Mammary microvascular endothelial cell (primary cell): ENCODE results near the gene EPC1. TPM values are rescaled to one million over a fixed set of nuclear protein-coding genes. Genes with fewer than 3 reads are reported as not detected.

Source experiments
- total RNA-seq: library from RNA; depleted of rRNA; stranded (reverse); fragments of >200 nt; gene quantifications from 2 replicates; pipeline ENCODE4 v1.2.3, GENCODE V29; 2015

The EPC1 gene
- total RNA-seq = 12.1 and 17.0 TPM in 2 replicates

GRCh38 chr10:32346551-32347362, at the start of gene EPC1:
Gene EPC1 (minus strand): TSS chr10:32347158. CDS start chr10:32346915, 243 bp downstream.

Other genes starting within 250 kb of the EPC1 start
- gene CCDC7, start 99.0 kb upstream of the EPC1 start, total RNA-seq = 0.44 and 2.9 TPM in 2 replicates